SK-N-SH treated with all-trans-retinoic acid at 6 μM for 48 hours (cell line): ENCODE results near the gene TMEM60.

Source experiments
- ARNTL ChIP-seq: fragments of 450-650 bp; formaldehyde crosslinking; IDR thresholded peaks from 2 replicates; pipeline ENCODE4 v1.5.0; 2020; ENCODE audit warnings: low read depth, mild to moderate bottlenecking, moderate library complexity, borderline replicate concordance
- CREB5 ChIP-seq: fragments of 250-450 bp; sonication (Bioruptor Pico); IDR thresholded peaks from 2 replicates; pipeline ENCODE4 v1.5.1; 2020; ENCODE audit warnings: low read depth, mild to moderate bottlenecking, moderate library complexity
- CSDC2 ChIP-seq: fragments of 250-450 bp; sonication (Bioruptor Pico); IDR thresholded peaks from 2 replicates; pipeline ENCODE4 v1.5.0; 2020; ENCODE audit warnings: mild to moderate bottlenecking, moderate library complexity
- ESRRG ChIP-seq: fragments of 250-450 bp; sonication (Bioruptor Pico); IDR thresholded peaks from 2 replicates; pipeline ENCODE4 v1.6.1; 2021; ENCODE audit warnings: mild to moderate bottlenecking
- PATZ1 ChIP-seq: fragments of 250-450 bp; sonication (Bioruptor Pico); IDR thresholded peaks from 2 replicates; pipeline ENCODE4 v1.8.0; 2020; ENCODE audit warnings: mild to moderate bottlenecking, moderate library complexity, borderline replicate concordance
- POU6F1 ChIP-seq: fragments of 250-450 bp; sonication (Bioruptor Pico); IDR thresholded peaks from 2 replicates; pipeline ENCODE4 v1.8.0; 2021; ENCODE audit warnings: low read depth, mild to moderate bottlenecking, moderate library complexity, borderline replicate concordance
- RARB ChIP-seq: fragments of 250-450 bp; sonication (Bioruptor Pico); IDR thresholded peaks from 2 replicates; pipeline ENCODE4 v1.8.0; 2021; ENCODE audit warnings: mild to moderate bottlenecking, moderate library complexity
- TCF4 ChIP-seq: fragments of 250-450 bp; sonication (Bioruptor Pico); IDR thresholded peaks from 2 replicates; pipeline ENCODE4 v1.8.0; 2021; ENCODE audit warnings: mild to moderate bottlenecking, moderate library complexity, borderline replicate concordance
- TSHZ2 ChIP-seq: fragments of 250-450 bp; sonication (Bioruptor Pico); IDR thresholded peaks from 2 replicates; pipeline ENCODE4 v1.5.0; 2020; ENCODE audit warnings: mild to moderate bottlenecking, moderate library complexity
- ZC3H10 ChIP-seq: fragments of 250-450 bp; sonication (Bioruptor Pico); IDR thresholded peaks from 2 replicates; pipeline ENCODE4 v1.5.1; 2021; ENCODE audit warnings: mild to moderate bottlenecking, moderate library complexity
- ZFP3 ChIP-seq: fragments of 250-450 bp; sonication (Bioruptor Pico); IDR thresholded peaks from 2 replicates; pipeline ENCODE4 v1.5.0; 2020; ENCODE audit warnings: mild to moderate bottlenecking, moderate library complexity
- ZNF8 ChIP-seq: fragments of 450-650 bp; formaldehyde crosslinking; IDR thresholded peaks from 2 replicates; pipeline ENCODE4 v1.5.0; 2020; ENCODE audit warnings: mild to moderate bottlenecking, moderate library complexity

GRCh38 chr7:77830649-77831355, 32.6 kb upstream of the TMEM60 start:
- TF ChIP-seq POU6F1 (CRISPR knock-in tag) (no peak), PATZ1 (no peak), ZC3H10 (CRISPR knock-in tag) (no peak), TCF4 (CRISPR knock-in tag) (no peak), ARNTL (CRISPR knock-in tag) (no peak), ZNF8 (CRISPR knock-in tag) (no peak), TSHZ2 (CRISPR knock-in tag) (no peak), CREB5 (no peak), ZFP3 (CRISPR knock-in tag) (no peak), RARB (CRISPR knock-in tag) (no peak), CSDC2 (CRISPR knock-in tag) (no peak), ESRRG (CRISPR knock-in tag) (no peak)
